Sigmoid colon (tissue), 4 donors: ENCODE data around the gene DLG1.

Source experiments
- CTCF ChIP-seq, 4 experiments: fragments of 450-650 bp in 3 of 4; fragments of 200-600 bp in 1 of 4; IDR thresholded peaks; one replicate each; pipeline ENCODE4 v1.5.1; 2016 to 2019; ENCODE audit warnings: antibody characterized with exemption in 4 of 4, mild to moderate bottlenecking in 3 of 4, moderate library complexity in 2 of 4
- POLR2A ChIP-seq, 2 donors: fragments of 450-650 bp; IDR thresholded peaks; one replicate each; pipeline ENCODE4 v1.6.1; 2016; ENCODE audit warnings: antibody characterized with exemption in 2 of 2, mild to moderate bottlenecking in 2 of 2, moderate library complexity in 2 of 2
- POLR2AphosphoS5 ChIP-seq, 4 donors: sonication (generic); formaldehyde crosslinking; IDR thresholded peaks; one replicate each; pipeline ENCODE4 v1.6.1; 2017; ENCODE audit warnings: antibody characterized with exemption in 4 of 4

- no peak for TF ChIP-seq POLR2A (IDR thresholded peaks at IDR 0.05)
- TF ChIP-seq CTCF (IDR thresholded peaks at IDR 0.05) = no peak
- no peak for TF ChIP-seq POLR2AphosphoS5 (IDR thresholded peaks at IDR 0.05)
Observed at GRCh38 chr3:197344582-197345318, 46.3 kb upstream of the DLG1 start.
